ENCODE data around the gene ZNF234.

- TF ChIP-seq CTCF (IDR thresholded peaks at IDR 0.05), result no peak
- TF ChIP-seq EZH2 (IDR thresholded peaks at IDR 0.05; ENCODE audit: borderline replicate concordance, insufficient read depth, low read depth, low read length, poor library complexity, severe bottlenecking), result no peak
These were observed 22.4 kb downstream of the ZNF234 start for GRCh38 chr19:44163789-44164188.
